Measurements from ENCODE around the gene SLC13A3.

DNA sequence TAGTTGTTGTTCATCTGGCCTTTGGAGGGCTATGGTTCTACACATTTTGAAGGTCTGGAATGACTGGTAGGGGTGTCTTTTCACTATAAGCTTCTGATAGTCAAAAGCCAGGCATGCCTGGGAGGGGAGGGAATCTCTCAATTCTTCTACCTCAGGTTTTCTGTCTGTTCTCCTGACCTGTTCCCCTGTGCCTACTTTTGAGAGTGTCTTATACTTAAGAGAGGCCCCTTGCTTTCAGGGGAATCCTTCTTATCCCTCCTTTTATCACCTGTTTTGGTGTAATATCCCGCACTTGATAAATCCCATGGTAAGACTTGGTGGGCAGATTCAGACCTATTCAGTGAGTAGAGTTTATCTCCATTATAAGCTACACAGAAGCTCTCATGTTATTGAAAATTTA, 10.4 kb upstream of the SLC13A3 start:
- TF ChIP-seq, protein P1, sequence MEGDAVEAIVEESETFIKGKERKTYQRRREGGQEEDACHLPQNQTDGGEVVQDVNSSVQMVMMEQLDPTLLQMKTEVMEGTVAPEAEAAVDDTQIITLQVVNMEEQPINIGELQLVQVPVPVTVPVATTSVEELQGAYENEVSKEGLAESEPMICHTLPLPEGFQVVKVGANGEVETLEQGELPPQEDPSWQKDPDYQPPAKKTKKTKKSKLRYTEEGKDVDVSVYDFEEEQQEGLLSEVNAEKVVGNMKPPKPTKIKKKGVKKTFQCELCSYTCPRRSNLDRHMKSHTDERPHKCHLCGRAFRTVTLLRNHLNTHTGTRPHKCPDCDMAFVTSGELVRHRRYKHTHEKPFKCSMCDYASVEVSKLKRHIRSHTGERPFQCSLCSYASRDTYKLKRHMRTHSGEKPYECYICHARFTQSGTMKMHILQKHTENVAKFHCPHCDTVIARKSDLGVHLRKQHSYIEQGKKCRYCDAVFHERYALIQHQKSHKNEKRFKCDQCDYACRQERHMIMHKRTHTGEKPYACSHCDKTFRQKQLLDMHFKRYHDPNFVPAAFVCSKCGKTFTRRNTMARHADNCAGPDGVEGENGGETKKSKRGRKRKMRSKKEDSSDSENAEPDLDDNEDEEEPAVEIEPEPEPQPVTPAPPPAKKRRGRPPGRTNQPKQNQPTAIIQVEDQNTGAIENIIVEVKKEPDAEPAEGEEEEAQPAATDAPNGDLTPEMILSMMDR (IDR thresholded peaks at IDR 0.05 in 4 of 5, conservative IDR thresholded peaks at IDR 0.05 in 1 of 5), result no peak
- TF ChIP-seq POLR2A (IDR thresholded peaks at IDR 0.05), result no peak

All from gastrocnemius medialis (tissue), 4 donors.